Measurements from ENCODE around the gene HSH2D.
A peak's percentile ranks its signal among the peaks of the same experiment; 100 is the strongest.

Gene HSH2D

GRCh38 chr19:16135430-16136127 lies 7.9 kb upstream of the HSH2D start:
- no peak for TF ChIP-seq CTCF (IDR thresholded peaks at IDR 0.05; ENCODE audit: extremely low read depth, missing control alignments)
- DNase-seq (ENCODE audit: low spot score) = no peak

GRCh38 chr19:16136185-16136999 lies 7.1 kb upstream of the HSH2D start:
- no peak for TF ChIP-seq CTCF (IDR thresholded peaks at IDR 0.05; ENCODE audit: extremely low read depth, missing control alignments)
- DNase-seq (ENCODE audit: low spot score) = no peak

- DNase-seq (ENCODE audit: low spot score) = no peak
- TF ChIP-seq CTCF (IDR thresholded peaks at IDR 0.05; ENCODE audit: extremely low read depth, missing control alignments) = no peak
Observed at GRCh38 chr19:16139752-16140151, 3.7 kb upstream of the HSH2D start.

GRCh38 chr19:16141043-16141442 lies 2.4 kb upstream of the HSH2D start:
- DNase-seq (ENCODE audit: low spot score) = peak; percentile 65
- TF ChIP-seq CTCF (IDR thresholded peaks at IDR 0.05; ENCODE audit: extremely low read depth, missing control alignments) = no peak

- no peak for TF ChIP-seq CTCF (IDR thresholded peaks at IDR 0.05; ENCODE audit: extremely low read depth, missing control alignments)
- no peak for DNase-seq (ENCODE audit: low spot score)
Observed at GRCh38 chr19:16142032-16142580, 1.4 kb upstream of the HSH2D start.

- DNase-seq (ENCODE audit: low spot score) = no peak
- TF ChIP-seq CTCF (IDR thresholded peaks at IDR 0.05; ENCODE audit: extremely low read depth, missing control alignments) = no peak
Observed at GRCh38 chr19:16144216-16144581, 714 bp downstream of the HSH2D start.

GRCh38 chr19:16146112-16146511 lies 2.6 kb downstream of the HSH2D start:
- no peak for DNase-seq (ENCODE audit: low spot score)
- no peak for TF ChIP-seq CTCF (IDR thresholded peaks at IDR 0.05; ENCODE audit: extremely low read depth, missing control alignments)

All from GM20000 (cell line).